A204.1 (cell line): Measurements from ENCODE around the gene PTPRD.
"Not testable (repeated sequence)": the region's sequence is repeated elsewhere in the genome, so short reads cannot be mapped to it uniquely, and the experiment has no call there.

Source experiments
- FAIRE-seq: peaks from 2 replicates; lab custom pipeline; 2012; peaks lifted over from hg19 to GRCh38; lab: Jason Lieb, UNC

PTPRD gene

GRCh38 chr9:9122230-9122875, 1490.4 kb downstream of the PTPRD start:
- FAIRE-seq: no peak

GRCh38 chr9:9117866-9118265, 1494.9 kb downstream of the PTPRD start:
- FAIRE-seq: no peak

GRCh38 chr9:9112001-9112720, 1500.6 kb downstream of the PTPRD start:
- no peak for FAIRE-seq

- FAIRE-seq: no peak
Measured at GRCh38 chr9:9108641-9109040, 1504.2 kb downstream of the PTPRD start.

GRCh38 chr9:9102295-9102694, 1510.5 kb downstream of the PTPRD start:
- FAIRE-seq: no peak

- FAIRE-seq: no peak
Measured at GRCh38 chr9:9100070-9100469, 1512.7 kb downstream of the PTPRD start.

- no peak for FAIRE-seq
Measured at GRCh38 chr9:9099646-9100045, 1513.2 kb downstream of the PTPRD start.

- FAIRE-seq: not testable (repeated sequence)
Measured at GRCh38 chr9:9097254-9097653, 1515.5 kb downstream of the PTPRD start.

GRCh38 chr9:9091387-9091786, 1521.4 kb downstream of the PTPRD start:
- no peak for FAIRE-seq

GRCh38 chr9:9079473-9079872, 1533.3 kb downstream of the PTPRD start:
- no peak for FAIRE-seq

- no peak for FAIRE-seq
Measured at GRCh38 chr9:9078301-9078700, 1534.5 kb downstream of the PTPRD start.

- no peak for FAIRE-seq
Measured at GRCh38 chr9:9061627-9062026, 1551.2 kb downstream of the PTPRD start.

- no peak for FAIRE-seq
Measured at GRCh38 chr9:9054354-9054992, 1558.3 kb downstream of the PTPRD start.

- no peak for FAIRE-seq
Measured at GRCh38 chr9:9045572-9045971, 1567.2 kb downstream of the PTPRD start.

GRCh38 chr9:9045072-9045471, 1567.7 kb downstream of the PTPRD start:
- no peak for FAIRE-seq

GRCh38 chr9:9043788-9044187, 1569.0 kb downstream of the PTPRD start:
- not testable (repeated sequence) for FAIRE-seq

GRCh38 chr9:9041756-9042155, 1571.0 kb downstream of the PTPRD start:
- FAIRE-seq: no peak

- FAIRE-seq: no peak
Measured at GRCh38 chr9:9033022-9033421, 1579.8 kb downstream of the PTPRD start.

GRCh38 chr9:9016597-9016996, 1596.2 kb downstream of the PTPRD start:
- no peak for FAIRE-seq

GRCh38 chr9:9004810-9005209, 1608.0 kb downstream of the PTPRD start:
- FAIRE-seq: no peak

- no peak for FAIRE-seq
Measured at GRCh38 chr9:9002826-9003583, 1609.8 kb downstream of the PTPRD start.

GRCh38 chr9:8980496-8981013, 1632.2 kb downstream of the PTPRD start:
- no peak for FAIRE-seq

- FAIRE-seq: no peak
Measured at GRCh38 chr9:8978334-8978733, 1634.5 kb downstream of the PTPRD start.
